Endothelial cell of umbilical vein (primary cell): ENCODE measurements around the gene TMEM82.

Experiments used
- CTCF ChIP-seq, 2 donors: IDR thresholded peaks; 1 replicate in 1 of 2; 2 replicates in 1 of 2; pipeline ENCODE4 v1.5.1; 2011; ENCODE audit warnings: low read length in 2 of 2, mild to moderate bottlenecking in 2 of 2, moderate library complexity in 2 of 2, control low read depth in 1 of 2, inconsistent platforms in 1 of 2, low read depth in 1 of 2; ENCODE audit not compliant: insufficient read depth in 1 of 2; ENCODE audit errors: extremely low read depth in 1 of 2
- EZH2 ChIP-seq: IDR thresholded peaks from 2 replicates; pipeline ENCODE4 v1.6.1; 2012; ENCODE audit warnings: borderline replicate concordance, low read depth, mild to moderate bottlenecking, moderate library complexity, low read length, inconsistent platforms; ENCODE audit not compliant: severe bottlenecking
- FOS ChIP-seq: IDR thresholded peaks from 2 replicates; pipeline ENCODE4 v1.6.1; 2011; ENCODE audit warnings: mild to moderate bottlenecking, low read length, moderate library complexity, borderline replicate concordance; ENCODE audit not compliant: insufficient read depth
- JUN ChIP-seq: IDR thresholded peaks from 2 replicates; pipeline ENCODE4 v1.6.1; 2011; ENCODE audit warnings: borderline replicate concordance, low read depth; ENCODE audit not compliant: insufficient read length, insufficient read depth
- MYC ChIP-seq: IDR thresholded peaks from one replicate; pipeline ENCODE4 v1.6.1; 2011; ENCODE audit warnings: mild to moderate bottlenecking, low read depth, low read length
- POLR2A ChIP-seq: IDR thresholded peaks from 2 replicates; pipeline ENCODE4 v1.6.1; 2012; ENCODE audit warnings: low read depth, mild to moderate bottlenecking, control low read depth, low read length
- POLR2AphosphoS5 ChIP-seq: IDR thresholded peaks from 2 replicates; pipeline ENCODE4 v1.6.1; 2012; ENCODE audit warnings: low read depth, mild to moderate bottlenecking, control low read depth, low read length, moderate library complexity; ENCODE audit not compliant: insufficient read depth
- TF ChIP-seq, protein P1 (sequence below): IDR thresholded peaks from 2 replicates; pipeline ENCODE4 v1.6.1; 2011; ENCODE audit not compliant: insufficient read depth, insufficient read length

DNA sequence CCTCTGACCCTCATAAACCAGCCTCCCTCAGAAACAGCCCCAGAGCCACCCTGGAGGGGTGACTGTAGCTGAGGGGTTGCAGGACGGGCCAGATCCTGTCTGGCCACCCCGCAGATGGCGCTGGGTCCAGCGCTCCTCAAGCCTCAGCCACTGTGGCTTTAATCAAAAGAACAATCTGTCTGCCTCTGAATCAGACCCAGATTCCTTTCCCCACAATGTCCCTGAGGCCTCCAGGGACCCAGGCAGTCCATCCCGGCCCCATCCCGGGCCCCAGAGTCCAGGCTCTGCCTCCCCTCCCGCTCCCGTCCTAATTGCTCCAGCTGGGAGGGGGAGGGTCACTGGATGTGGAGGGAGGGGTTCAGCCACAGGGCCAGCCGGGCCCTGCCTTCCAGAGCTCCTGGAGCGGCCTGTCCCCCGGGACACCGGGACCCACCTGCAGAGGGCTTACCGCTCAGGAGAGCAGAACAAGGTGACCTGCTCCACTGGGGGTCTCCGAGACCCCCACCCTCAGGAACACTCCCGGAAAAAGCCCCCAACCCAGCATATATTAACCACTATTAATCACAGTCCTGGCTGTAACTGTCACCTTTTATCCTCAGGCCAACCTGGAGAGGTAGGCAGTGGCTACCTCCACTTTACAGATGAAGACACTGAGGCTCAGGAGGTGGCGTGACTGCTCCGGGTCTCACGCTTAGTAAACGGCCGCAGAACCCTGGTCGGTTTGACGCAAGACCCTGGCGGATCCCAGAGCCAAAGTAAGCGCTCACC is 15.5 kb downstream of the TMEM82 start:
- TF ChIP-seq CTCF (IDR thresholded peaks at IDR 0.05; ENCODE audit: extremely low read depth in 1 of 2, insufficient read depth in 1 of 2, low read depth in 1 of 2, low read length in 2 of 2): no peak
- peak; percentile 25 for TF ChIP-seq POLR2A
- TF ChIP-seq, protein P1, sequence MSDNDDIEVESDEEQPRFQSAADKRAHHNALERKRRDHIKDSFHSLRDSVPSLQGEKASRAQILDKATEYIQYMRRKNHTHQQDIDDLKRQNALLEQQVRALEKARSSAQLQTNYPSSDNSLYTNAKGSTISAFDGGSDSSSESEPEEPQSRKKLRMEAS: no peak
- TF ChIP-seq MYC: no peak
- no peak for TF ChIP-seq POLR2AphosphoS5
- no peak for TF ChIP-seq JUN
- TF ChIP-seq EZH2: no peak
- TF ChIP-seq FOS: no peak
